ENCODE data around the gene CCDC30.
"Not testable (repeated sequence)": the region's sequence is repeated elsewhere in the genome, so short reads cannot be mapped to it uniquely, and the experiment has no call there.

CCDC30 gene

DNA sequence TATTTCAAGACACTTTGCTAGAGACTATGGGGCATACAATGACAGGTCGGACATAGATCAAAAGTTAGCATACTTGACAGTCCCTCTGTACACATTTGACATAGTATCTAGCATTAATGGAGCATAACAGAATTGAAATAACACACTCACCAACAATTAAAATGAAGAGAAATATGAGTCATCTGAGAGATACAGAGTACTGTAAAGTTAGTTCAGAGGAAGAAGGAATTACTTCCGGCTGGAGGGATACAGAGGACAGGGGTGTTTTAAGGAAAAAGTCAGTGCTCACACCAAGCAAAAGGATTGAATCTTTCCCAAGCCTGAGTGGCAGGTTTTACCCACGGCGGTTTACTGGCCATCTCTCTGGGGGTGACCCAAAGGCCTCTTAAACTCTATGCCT lies 9.7 kb upstream of the CCDC30 start:
- DNase-seq (ENCODE audit: low spot score), result no peak

DNA sequence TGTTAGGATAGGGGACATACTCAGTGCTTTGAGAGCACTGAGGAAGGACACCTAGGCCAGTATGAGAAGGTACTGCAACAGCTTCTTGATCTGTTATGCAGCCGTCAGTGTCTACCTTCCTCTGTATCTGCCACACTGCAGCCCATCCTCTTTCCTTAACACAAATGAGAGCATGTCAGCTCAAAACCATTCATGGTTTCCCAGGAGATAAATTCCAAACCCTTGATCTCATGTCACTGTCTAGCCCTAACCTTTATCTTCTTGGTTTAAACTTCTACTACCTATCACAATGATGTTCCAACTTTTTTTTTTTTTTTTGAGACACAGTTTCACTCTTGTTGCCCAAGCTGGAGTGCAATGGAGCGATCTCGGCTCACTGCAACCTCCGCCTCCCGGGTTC lies 8.7 kb upstream of the CCDC30 start:
- DNase-seq (ENCODE audit: low spot score), result no peak

DNA sequence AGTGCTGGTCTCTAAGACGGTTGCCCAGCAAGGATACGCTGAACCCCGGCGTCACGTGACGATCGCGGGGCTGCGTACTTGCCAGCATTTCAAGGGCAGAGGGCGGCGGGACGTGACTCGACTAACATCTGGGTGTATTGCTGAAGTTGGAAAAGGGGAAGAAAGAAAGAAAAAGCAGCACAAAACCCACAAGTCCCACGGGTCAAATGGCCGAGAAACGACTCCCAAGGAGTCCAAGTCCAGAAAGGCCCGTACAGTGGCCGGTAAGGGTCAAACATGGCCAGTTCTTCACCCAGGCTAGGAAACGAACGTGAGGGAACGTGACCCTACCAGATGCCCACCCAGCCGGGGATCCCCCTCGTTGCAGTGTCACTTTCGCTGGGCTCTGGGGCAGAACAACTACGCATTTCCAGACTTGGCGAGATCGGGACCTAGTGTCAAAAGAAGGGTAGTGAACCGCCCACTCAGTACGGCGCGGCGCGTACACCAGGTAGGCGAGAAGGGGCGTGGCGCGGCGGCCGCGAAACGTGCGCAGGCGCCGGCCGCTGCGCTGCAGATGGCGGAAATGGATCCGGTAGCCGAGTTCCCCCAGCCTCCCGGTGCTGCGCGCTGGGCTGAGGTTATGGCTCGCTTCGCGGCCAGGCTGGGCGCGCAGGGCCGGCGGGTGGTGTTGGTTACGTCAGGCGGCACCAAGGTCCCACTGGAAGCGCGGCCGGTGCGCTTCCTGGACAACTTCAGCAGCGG lies 6.9 kb upstream of the CCDC30 start, which contains the start of the genes PPCS and ZMYND12:
Gene PPCS (plus strand): TSS at position 534 of the 744 bp plus-strand sequence. CDS start 23 bp downstream, at position 557.
Gene ZMYND12 (minus strand): TSS at position 13 of the 744 bp plus-strand sequence. CDS start 25 bp downstream, outside the sequence.
- peak; percentile 86 for DNase-seq (ENCODE audit: low spot score)

DNA sequence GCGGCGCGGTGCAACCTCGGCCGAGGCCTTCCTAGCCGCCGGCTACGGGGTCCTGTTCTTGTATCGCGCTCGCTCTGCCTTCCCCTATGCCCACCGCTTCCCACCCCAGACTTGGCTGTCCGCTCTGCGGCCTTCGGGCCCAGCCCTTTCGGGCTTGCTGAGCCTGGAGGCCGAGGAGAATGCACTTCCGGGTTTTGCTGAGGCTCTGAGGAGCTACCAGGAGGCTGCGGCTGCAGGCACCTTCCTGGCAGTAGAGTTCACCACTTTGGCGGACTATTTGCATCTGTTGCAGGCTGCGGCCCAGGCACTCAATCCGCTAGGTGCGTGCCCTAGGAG lies 6.4 kb upstream of the CCDC30 start:
- peak; percentile 73 for DNase-seq (ENCODE audit: low spot score)

DNA sequence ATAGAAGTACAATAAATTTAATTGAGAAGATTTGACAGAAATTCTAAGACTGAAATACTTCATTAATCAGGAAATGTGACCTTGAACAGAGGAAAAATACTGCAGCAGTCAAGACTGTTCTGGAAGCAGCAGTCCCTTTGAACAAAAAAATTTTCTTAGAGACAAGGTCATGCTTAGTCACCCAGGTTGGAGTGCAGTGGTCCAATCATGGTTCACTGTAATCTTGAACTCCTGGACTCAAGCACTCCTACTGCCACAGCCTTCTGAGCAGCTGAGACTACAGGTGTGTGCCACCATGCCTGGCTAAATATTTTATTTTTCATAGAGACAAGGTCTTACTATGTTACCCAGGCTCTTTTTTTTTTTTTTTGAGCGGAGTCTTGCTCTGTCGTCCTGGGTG lies 1.9 kb upstream of the CCDC30 start:
- DNase-seq (ENCODE audit: low spot score), result no peak

DNA sequence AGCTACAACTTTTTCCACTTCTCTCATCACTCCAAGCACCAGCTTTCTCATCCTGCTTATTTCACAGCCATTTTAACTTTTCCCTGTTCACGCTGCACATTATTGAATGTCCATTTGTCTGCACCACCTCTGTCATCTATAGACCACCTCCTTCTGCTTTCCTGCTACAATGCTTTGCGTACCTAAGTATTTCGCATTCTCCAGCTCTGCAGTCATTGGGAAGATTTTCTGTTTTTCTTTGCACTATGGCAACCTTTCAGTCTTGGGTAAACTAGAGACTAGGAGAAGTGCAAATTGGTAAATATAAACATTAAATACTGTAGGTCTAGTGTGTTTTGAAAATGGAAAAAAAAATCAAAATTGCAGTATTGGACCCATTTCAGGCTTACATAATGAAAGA lies 835 bp downstream of the CCDC30 start:
- DNase-seq (ENCODE audit: low spot score), result no peak

DNA sequence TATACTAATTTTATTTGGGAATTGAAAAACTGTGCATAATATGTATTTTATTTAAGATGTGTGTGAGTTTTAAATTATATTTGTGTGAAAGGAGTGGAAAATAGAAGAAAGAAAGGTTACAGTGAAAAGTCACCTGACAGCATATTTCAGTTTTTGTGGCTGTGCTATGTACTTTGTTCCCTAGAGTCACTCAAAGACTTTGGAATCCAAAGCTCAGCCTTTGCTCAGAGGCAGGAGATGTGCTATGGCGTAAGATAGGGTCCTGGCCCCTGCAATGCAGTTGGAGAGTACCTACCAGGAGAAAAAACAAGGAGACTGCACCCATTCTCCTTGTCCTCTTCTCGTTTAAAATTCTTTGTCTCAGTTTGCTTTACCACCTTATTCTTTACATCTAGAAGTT lies 2.9 kb downstream of the CCDC30 start:
- no peak for DNase-seq (ENCODE audit: low spot score)

DNA sequence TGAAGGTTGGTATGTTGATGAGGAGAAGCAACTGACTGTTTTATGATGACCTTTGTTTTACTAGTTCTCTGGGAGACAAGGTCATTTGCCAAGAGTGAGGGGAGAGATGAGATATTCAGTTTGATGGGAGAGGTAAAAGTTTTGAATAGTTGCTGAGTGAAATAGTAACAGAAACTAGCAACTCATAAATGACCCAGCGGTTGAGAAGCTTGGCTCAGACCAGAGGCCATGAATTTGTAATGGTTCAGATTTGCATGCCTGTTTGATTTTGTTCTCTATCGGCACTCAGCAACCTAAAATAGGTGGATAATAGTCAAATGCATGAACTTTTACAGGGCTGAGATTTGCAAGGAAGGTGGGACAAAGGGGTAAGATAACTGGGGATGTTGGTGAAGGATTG lies 6.6 kb downstream of the CCDC30 start:
- no peak for DNase-seq (ENCODE audit: low spot score)

DNA sequence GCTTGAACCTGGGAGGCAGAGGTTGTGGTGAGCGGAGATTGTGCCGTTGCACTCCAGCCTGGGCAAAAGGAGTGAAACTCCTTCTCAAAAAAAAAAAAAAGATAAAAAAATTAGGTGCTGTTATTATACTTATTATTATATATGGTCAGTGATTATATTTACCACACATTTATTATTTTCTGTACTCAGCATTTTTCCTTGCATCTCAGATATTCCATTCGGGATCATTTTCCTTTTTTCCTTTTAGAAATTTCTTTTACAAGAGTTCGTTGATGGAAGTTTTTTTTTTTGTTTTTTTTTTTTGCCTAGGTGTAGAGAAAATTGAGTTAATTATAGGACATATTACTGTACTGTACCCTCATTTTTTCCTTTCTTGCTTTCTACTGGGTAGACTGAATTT lies 13.5 kb downstream of the CCDC30 start:
- no peak for DNase-seq (ENCODE audit: low spot score)

DNA sequence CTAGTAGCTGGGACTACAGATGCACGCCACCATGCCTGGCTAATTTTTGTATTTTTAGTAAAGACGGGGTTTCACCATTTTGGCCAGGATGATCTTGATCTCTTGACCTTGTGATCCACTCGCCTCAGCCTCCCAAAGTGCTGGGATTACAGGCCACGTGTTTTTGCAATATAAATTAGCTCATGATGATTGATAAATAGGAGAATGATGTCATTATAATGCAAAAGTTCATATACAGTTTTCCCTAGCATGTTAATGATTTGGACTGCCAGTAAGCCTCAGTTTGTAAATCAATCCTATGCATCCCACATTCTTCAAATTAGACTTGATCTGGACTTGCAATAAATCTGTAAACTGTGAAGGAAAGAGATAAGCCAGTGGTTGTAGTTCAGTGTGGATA lies 14.3 kb downstream of the CCDC30 start:
- not testable (repeated sequence) for DNase-seq (ENCODE audit: low spot score)

DNA sequence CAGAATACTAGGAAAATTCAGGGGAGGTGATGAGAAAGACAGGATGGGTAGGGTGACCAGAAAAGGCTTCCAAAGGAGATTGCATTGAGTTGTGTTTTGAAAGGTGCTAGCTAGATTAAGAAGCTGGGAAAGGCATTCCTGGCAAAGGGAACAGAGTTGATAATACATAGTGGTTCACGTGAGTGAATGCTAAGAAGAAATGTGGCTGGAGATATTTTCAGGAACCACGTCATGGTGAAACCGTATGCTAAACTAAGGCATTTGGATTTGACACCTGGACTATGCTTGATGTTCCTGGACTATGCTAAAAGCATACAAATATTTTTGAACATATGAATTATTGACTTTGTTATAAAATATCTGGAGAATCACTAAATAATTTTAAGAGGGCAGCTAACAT lies 14.7 kb downstream of the CCDC30 start:
- DNase-seq (ENCODE audit: low spot score), result no peak

DNA sequence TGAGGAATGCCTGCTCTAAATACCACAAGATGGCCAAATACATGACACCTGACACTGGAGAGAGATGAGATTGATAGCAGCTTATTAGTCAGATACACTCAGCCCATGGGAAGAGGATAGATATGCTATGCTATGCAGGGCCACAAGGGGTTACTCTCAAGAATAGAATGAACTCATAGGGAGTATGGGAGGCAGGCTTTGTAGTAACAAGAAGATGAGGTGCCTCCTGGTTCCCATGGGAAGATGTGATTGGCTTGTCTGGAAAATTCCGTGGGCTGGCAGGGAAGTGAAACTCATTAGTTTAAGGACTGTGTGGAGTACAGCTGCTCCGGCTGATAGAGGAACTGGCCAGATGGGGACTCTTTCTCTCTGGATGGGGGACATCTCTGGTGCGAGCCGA lies 16.5 kb downstream of the CCDC30 start:
- DNase-seq (ENCODE audit: low spot score), result no peak

DNA sequence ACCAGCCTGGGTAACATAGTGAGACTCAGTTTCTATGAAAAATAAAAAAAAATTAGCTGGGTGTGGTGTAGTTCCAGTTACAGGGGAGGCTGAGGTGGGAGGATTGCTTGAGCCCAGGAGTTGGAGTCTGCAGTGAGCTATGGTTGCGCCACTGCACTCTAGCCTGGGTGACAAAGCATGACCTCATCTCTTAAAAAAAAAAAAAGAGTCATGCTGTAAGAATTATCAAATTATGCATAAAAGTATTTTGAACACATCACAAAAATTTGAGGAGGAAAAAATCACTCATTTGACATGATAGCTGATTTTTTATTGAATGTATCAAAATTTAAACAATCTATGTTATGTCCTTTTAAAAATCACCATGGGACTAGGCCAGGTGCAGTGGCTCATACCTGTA lies 17.8 kb downstream of the CCDC30 start:
- no peak for DNase-seq (ENCODE audit: low spot score)

DNA sequence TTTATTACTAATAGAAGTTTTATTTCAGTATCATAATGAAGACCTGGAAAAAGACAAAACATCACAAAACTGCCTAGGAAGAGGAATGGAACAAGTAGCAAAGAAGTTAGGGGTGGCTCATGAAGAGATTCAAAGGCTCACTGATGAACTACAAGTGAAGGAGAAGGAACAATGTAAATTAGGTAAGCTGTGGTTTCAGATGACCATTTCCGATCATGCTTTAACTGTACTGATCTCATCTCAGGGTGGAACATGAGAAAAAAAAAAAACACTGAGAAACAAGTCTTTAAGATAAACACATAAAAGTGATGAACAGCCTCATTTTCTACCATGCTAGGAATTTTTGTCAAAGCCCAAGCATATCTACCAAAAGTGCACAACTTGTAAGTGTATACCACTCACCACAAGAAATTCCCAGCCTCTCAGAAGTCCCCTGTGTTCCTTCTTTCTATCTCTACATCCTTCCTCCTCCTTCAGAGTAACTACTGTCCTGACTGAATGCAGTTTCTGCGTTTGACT lies 19.6 kb downstream of the CCDC30 start:
- DNase-seq (ENCODE audit: low spot score), result no peak

DNA sequence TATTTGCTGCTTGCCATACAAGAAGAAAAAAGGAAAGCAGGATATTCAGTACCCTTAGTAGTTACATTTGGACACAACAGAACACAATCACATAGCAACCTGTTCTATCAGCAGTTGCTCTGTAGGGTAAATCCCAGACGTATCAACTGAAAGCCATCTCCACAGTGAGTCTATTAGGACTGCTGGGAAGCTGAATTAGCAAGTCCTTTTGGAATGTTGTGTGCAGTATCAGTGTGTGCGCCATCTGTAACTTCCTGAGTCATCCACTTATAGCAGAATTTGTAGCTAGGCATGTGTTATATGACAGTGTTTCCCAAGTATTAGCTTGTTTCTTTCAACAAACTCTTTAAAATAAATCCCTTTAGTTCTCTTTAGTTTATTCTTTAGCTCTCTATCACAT lies 21.3 kb downstream of the CCDC30 start:
- peak; percentile 36 for DNase-seq (ENCODE audit: low spot score)

DNA sequence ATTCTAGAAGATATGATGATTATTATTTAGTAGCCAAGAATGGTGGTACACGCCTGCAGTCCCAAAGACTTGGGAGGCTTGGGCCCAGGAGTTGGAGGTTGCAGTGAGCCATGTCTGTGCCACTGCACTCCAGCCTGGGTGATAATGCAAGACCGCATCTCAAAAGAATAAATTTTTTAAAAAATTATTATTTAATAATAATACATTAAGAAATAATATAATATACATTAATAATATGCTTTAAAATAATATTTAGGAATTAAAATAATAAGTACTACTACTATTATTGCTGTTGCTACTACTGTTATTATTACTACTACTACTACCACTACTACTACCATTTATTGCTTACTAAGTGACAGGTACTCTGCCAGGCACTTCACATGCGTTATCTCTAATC lies 27.2 kb downstream of the CCDC30 start:
- no peak for DNase-seq (ENCODE audit: low spot score)

DNA sequence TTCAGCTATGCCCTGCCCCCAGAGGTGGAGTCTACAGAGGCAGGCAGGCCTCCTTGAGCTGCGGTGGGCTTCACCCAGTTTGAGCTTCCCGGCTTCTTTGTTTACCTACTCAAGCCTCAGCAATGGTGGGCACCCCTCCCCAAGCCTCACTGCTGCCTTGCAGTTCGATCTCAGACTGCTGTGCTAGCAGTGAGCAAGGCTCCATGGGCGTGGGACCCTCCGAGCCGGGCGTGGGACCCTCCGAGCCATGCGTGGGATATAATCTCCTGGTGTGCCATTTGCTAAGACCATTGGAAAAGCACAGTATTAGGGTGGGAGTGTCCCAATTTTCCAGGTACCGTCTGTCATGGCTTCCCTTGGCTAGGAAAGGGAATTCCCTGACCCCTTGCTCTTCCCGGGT lies 38.9 kb downstream of the CCDC30 start:
- DNase-seq (ENCODE audit: low spot score), result not testable (repeated sequence)

DNA sequence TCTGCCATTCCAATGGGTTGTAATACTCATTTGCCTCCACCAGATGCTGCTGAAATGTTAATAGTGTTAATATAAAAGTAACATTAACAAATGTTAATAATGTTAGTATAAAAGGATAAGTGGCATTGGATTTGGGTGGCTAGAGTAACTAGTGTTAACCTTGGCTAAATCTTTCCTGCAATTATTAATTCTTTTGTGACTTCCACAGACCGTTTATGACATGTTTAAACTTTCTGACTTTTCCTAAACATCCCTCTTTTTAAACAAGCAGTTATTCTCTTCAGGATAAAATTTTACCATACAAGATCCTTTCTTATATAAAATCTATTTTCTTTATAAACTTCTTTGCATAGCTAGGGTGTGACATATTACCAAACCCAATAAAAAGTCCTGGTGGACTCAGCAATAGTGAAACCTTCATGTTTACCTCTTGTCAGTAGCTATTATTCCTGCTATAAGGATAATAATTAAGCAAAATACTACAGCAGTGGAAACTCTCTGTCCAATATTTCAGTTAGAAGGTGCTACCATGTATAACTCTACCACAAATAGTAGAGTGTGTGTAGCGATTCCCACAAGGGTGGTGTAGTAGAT lies 41.5 kb downstream of the CCDC30 start:
- no peak for DNase-seq (ENCODE audit: low spot score)

DNA sequence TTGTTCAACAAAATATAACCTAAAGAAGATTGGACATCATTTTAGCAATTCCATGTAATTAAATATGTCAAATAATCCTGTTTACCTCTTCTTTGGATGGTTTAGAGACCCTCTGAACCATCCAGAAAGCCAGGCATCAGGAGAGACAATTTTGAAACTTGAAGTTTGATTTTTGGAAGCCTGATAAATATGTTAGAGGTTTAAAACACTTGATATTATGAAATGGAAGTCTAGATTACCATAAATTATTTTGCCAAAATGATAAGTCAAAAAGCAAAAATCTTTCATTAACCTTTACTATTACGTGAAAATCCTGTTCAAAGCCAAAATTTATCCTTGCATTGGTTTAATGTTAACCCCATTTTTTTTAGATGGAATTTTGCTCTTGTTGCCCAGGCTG lies 43.5 kb downstream of the CCDC30 start:
- no peak for DNase-seq (ENCODE audit: low spot score)

DNA sequence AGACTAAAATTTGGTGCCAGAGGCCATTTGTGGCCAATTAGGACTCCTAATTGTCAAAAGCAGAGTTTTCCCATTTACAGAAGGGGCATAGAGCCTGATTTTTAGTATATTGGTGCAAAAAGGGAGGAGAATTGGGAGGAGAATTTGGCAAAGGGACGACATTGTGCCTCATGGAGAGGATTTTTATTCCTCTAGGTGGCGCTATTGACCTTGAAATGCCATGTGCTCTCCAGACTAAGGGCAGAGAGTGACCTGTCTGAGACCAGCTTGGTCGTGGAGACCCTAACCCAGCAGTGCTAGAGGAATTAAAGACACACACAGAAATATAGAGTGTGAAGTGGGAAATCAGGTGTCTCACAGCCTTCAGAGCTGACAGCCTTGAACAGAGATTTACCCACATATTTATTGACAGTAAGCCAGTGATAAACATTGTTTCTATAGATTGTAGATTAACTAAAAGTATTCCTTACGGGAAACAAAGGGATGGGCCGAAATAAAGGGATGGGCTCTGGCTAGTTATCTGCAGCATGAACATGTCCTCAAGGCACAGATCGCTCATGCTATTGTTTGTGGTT lies 48.6 kb downstream of the CCDC30 start:
- not testable (repeated sequence) for DNase-seq (ENCODE audit: low spot score)

DNA sequence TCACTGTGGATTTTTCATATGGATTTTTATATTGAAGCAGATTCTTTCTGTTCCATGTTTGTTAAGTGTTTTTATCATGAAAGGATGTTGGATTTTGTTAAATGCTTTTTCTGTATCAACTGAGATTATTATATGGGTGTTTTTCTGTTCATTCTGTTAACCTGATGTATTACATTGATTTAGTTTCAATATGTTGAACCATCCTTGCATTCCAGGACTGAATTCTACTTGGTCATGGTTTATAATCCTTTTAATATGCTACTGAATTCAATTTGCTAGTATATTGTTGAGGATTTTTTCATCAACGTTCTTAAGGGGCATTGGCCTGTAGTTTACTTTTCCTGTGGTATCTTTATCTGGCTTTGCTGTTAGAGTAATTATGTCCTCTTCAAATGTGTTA lies 55.8 kb downstream of the CCDC30 start:
- DNase-seq (ENCODE audit: low spot score), result no peak

DNA sequence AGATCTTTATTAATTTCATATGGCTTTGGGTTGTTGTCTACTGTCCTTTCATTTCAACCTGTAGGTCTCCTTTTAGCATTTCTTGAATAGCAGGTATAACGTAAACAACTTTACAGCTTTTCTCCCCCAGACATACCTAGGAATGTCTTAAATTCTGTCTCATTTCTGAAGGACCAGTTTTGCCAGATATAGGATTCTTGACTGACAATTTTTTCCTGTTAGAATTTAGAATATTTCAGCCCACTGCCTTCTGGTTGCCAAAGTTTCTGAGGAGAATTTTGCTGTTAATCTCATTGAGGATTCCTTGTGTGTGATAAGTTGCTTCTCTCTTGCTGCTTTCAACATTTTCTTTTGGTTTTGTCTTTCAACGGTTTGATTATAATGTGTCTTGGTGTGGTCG lies 60.1 kb downstream of the CCDC30 start:
- no peak for DNase-seq (ENCODE audit: low spot score)

DNA sequence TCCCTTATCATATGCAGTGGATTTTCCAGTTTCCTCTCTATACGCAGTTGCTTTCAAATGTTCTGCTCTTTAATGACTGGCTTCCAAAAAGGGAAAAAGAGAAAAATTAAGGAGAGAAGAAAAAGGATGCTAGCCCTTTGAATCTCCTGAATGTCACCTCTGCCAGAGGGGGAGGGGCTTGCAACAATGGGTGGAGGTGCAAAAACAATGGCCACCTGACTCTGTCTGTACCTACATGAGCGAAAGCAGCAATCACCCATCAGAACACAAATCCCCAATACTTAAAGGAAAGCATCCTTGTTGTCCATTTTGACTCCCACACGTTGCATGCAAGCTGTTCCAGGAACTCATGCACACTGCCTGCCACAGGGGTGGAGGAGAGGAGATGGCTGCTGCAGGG lies 61.2 kb downstream of the CCDC30 start:
- no peak for DNase-seq (ENCODE audit: low spot score)

Measured in AG08396 (cell line).